HepG2 (cell line): ENCODE measurements around the gene PCLO. TPM values are rescaled to one million over a fixed set of nuclear protein-coding genes. Genes with fewer than 3 reads are reported as not detected.

ENCODE experiments used
- ATAC-seq: fragments of 200-7000 bp; cut with Tn5 transposase; 3 replicates; pipeline ENCODE4 v1.9.1; 2020; ENCODE audit warnings: mild to moderate bottlenecking, moderate library complexity
- BruUV-seq: library from RNA; stranded (reverse); fragments of 400-500 nt; replicated peaks from 2 replicates; lab custom pipeline; 2021; lab: Mats Ljungman, UMichigan
- CTCF ChIA-PET: fragments of 300-600 bp; formaldehyde crosslinking; extraction: SDS; loops from one replicate; lab custom pipeline; 2021; ENCODE audit warnings: low total read pairs, inconsistent platforms, low intra/inter-chr PET ratio; lab: Yijun Ruan, JAX
- POLR2A ChIA-PET: fragments of 350-600 bp; sonication (Branson Sonifier 250); formaldehyde crosslinking; loops from one replicate; lab custom pipeline; 2020; ENCODE audit warnings: antibody characterized with exemption, inconsistent platforms; lab: Yijun Ruan, JAX
- DNase-seq: peaks from one replicate; pipeline ENCODE4 v3.0.0-alpha.2; 2015; ENCODE audit warnings: low spot score
- FAIRE-seq: peaks from 3 replicates; lab custom pipeline; 2011; peaks lifted over from hg19 to GRCh38; lab: Jason Lieb, UNC
- H2AFZ ChIP-seq: one replicate; pipeline ENCODE4 v1.6.1; 2011; ENCODE audit warnings: low read length, inconsistent platforms
- H3K27ac ChIP-seq: fragments of 300-600 bp; 3 replicates; pipeline ENCODE4 v1.8.0; 2011; ENCODE audit warnings: mixed run types, mild to moderate bottlenecking, mixed read lengths, low read length, inconsistent platforms; ENCODE audit not compliant: insufficient read depth; ENCODE audit errors: extremely low read length
- H3K27me3 ChIP-seq, 2 experiments: fragments of 200-600 bp in 1 of 2; 2 replicates in 1 of 2; 3 replicates in 1 of 2; pipeline versions ENCODE4 v1.6.0 to v1.8.0; 2011; ENCODE audit warnings: low read length in 2 of 2, mild to moderate bottlenecking in 2 of 2, moderate library complexity in 2 of 2, inconsistent platforms in 1 of 2; ENCODE audit not compliant: insufficient read depth in 2 of 2, control insufficient read depth in 1 of 2
- H3K36me3 ChIP-seq, 2 experiments: fragments of 200-600 bp in 1 of 2; replicated peaks in 1 of 2; 2 replicates in 1 of 2; 3 replicates in 1 of 2; pipeline versions ENCODE4 v1.5.1 to v1.8.0; 2011; ENCODE audit warnings: low read length in 2 of 2, inconsistent platforms in 1 of 2; ENCODE audit not compliant: insufficient read depth in 2 of 2, control insufficient read depth in 1 of 2
- H3K4me1 ChIP-seq: 2 replicates; pipeline ENCODE4 v1.5.1; 2012; ENCODE audit warnings: low read length, inconsistent platforms; ENCODE audit not compliant: insufficient read depth
- H3K4me2 ChIP-seq: 2 replicates; pipeline ENCODE4 v1.6.0; 2011; ENCODE audit warnings: low read depth, low read length, inconsistent platforms
- H3K4me3 ChIP-seq, 3 experiments: fragments of 200-600 bp in 1 of 3; sonication (generic), shearing (Covaris generic) in 1 of 3; replicated peaks in 1 of 3; 2 replicates each; pipeline ENCODE4 v1.5.1; 2011 to 2016; ENCODE audit warnings: low read length in 3 of 3, inconsistent platforms in 2 of 3, low read depth in 2 of 3, mild to moderate bottlenecking in 2 of 3, control low read depth in 1 of 3, mixed read lengths in 1 of 3; ENCODE audit not compliant: insufficient read depth in 1 of 3
- H3K79me2 ChIP-seq: one replicate; pipeline ENCODE4 v1.6.1; 2011; ENCODE audit warnings: low read length, inconsistent platforms; ENCODE audit not compliant: insufficient read depth
- H3K9ac ChIP-seq: 2 replicates; pipeline ENCODE4 v1.6.0; 2011; ENCODE audit warnings: mild to moderate bottlenecking, low read depth, low read length, inconsistent platforms; ENCODE audit not compliant: insufficient read depth
- H3K9me3 ChIP-seq: 2 replicates; pipeline ENCODE4 v1.5.1; 2012; ENCODE audit warnings: mild to moderate bottlenecking, low read length
- H4K20me1 ChIP-seq: 2 replicates; pipeline ENCODE4 v1.6.0; 2011; ENCODE audit warnings: inconsistent platforms, mild to moderate bottlenecking, low read length, moderate library complexity; ENCODE audit not compliant: insufficient read depth
- MTA1 ChIP-seq: sonication (generic); formaldehyde crosslinking; IDR thresholded peaks from 2 replicates; pipeline ENCODE4 v1.4.0; 2020; ENCODE audit warnings: missing genetic modification reagents, mild to moderate bottlenecking, borderline replicate concordance
- NFE2L2 ChIP-seq: fragments of 150-350 bp; IDR thresholded peaks from 2 replicates; pipeline ENCODE4 v1.6.1; 2014; ENCODE audit warnings: low read length
- NFYC ChIP-seq: IDR thresholded peaks from 2 replicates; pipeline ENCODE4 v1.6.1; 2016; ENCODE audit warnings: missing genetic modification reagents, missing compliant biosample characterization
- NR1H2 ChIP-seq: sonication (generic); formaldehyde crosslinking; IDR thresholded peaks from 2 replicates; pipeline ENCODE4 v1.8.1; 2022; ENCODE audit warnings: low read depth, missing genetic modification reagents, borderline replicate concordance
- REPIN1 ChIP-seq: sonication (generic); formaldehyde crosslinking; IDR thresholded peaks from 2 replicates; pipeline ENCODE4 v1.8.0; 2022; ENCODE audit warnings: missing genetic modification reagents, low read depth, mild to moderate bottlenecking, borderline replicate concordance
- RFX5 ChIP-seq: IDR thresholded peaks from 2 replicates; pipeline ENCODE4 v1.6.1; 2011; ENCODE audit warnings: low read depth, low read length, improper control_type of control experiment
- RNF2 ChIP-seq: fragments of 450-650 bp; conservative IDR thresholded peaks from 2 replicates; pipeline ENCODE4 v1.6.1; 2016; ENCODE audit warnings: low read depth
- SATB2 ChIP-seq: sonication (generic); formaldehyde crosslinking; IDR thresholded peaks from 2 replicates; pipeline ENCODE4 v1.5.0; 2020; ENCODE audit warnings: missing genetic modification reagents
- ZC3H4 ChIP-seq: sonication (generic); formaldehyde crosslinking; IDR thresholded peaks from 2 replicates; pipeline ENCODE4 v1.4.0; 2020; ENCODE audit warnings: missing genetic modification reagents, borderline replicate concordance
- ZNF10 ChIP-seq: sonication (generic); formaldehyde crosslinking; IDR thresholded peaks from 2 replicates; pipeline ENCODE4 v1.4.0; 2020; ENCODE audit warnings: mild to moderate bottlenecking, low read depth, missing genetic modification reagents, borderline replicate concordance
- ZNF333 ChIP-seq: sonication (generic); formaldehyde crosslinking; IDR thresholded peaks from 2 replicates; pipeline ENCODE4 v1.4.0; 2020; ENCODE audit warnings: mild to moderate bottlenecking, missing genetic modification reagents, borderline replicate concordance
- ZNF510 ChIP-seq: sonication (generic); formaldehyde crosslinking; IDR thresholded peaks from 2 replicates; pipeline ENCODE4 v1.4.0; 2020; ENCODE audit warnings: low read depth, mild to moderate bottlenecking, missing genetic modification reagents
- ZNF775 ChIP-seq: sonication (generic); formaldehyde crosslinking; IDR thresholded peaks from 2 replicates; pipeline ENCODE4 v1.4.0; 2020; ENCODE audit warnings: missing genetic modification reagents, mild to moderate bottlenecking, moderate library complexity, borderline replicate concordance
- WGBS: methylation state at CpG from one replicate; pipeline ENCODE4 v1.1.6; 2017; ENCODE audit warnings: low lambda C conversion rate; 5-methylcytosine and 5-hydroxymethylcytosine counted together
- in situ Hi-C: cut with HindIII; loops from 2 replicates; pipeline ENCODE4 v1.10.0; 2017; ENCODE audit warnings: low pct_unique_long_range_greater_than_20kb; ENCODE audit not compliant: extremely low pct_ligation_motif_present
- intact Hi-C: fragments of 100-400 bp; cut with micrococcal nuclease; formaldehyde crosslinking; loops from one replicate; pipeline ENCODE4 v1.10.0; 2022; ENCODE audit not compliant: unreplicated experiment
- polyA plus RNA-seq, 8 experiments: library from polyadenylated mRNA; depleted of rRNA in 3 of 8; stranded (reverse) in 7 of 8; unstranded in 1 of 8; fragments of >200 nt; fragmentation: Illumina TruSeq in 4 of 8; extraction: Trizol in 4 of 8; gene quantifications; 2 replicates each; pipeline versions ENCODE4 v1.2.1 to v1.2.3, GENCODE V29; 2011 to 2016; ENCODE audit warnings: low read depth in 4 of 8, missing spikeins in 1 of 8, mixed read lengths in 1 of 8; ENCODE audit not compliant: insufficient read depth in 1 of 8
- total RNA-seq, 5 experiments: library from RNA; depleted of rRNA; stranded (reverse); fragments of >200 nt; fragmentation: Illumina TruSeq; extraction: Trizol; gene quantifications; 2 replicates each; pipeline ENCODE4 v1.2.3, GENCODE V29; 2016; ENCODE audit warnings: low read depth in 1 of 5
- TF ChIP-seq, protein P1 (sequence below): sonication (generic); formaldehyde crosslinking; IDR thresholded peaks from 2 replicates; pipeline ENCODE4 v1.8.1; 2023; ENCODE audit warnings: mild to moderate bottlenecking, inconsistent platforms, moderate library complexity, missing genetic modification reagents, borderline replicate concordance
- TF ChIP-seq, protein P2 (sequence below): sonication (generic); formaldehyde crosslinking; IDR thresholded peaks from 2 replicates; pipeline ENCODE4 v1.8.0; 2023; ENCODE audit warnings: mild to moderate bottlenecking, missing genetic modification reagents
- TF ChIP-seq, protein P3 (sequence below): IDR thresholded peaks from 2 replicates; pipeline ENCODE4 v1.6.1; 2016; ENCODE audit warnings: mild to moderate bottlenecking, missing biosample characterization, missing genetic modification reagents
- TF ChIP-seq, protein P4 (sequence below): sonication (generic); formaldehyde crosslinking; IDR thresholded peaks from 2 replicates; pipeline ENCODE4 v1.5.0; 2020; ENCODE audit warnings: mild to moderate bottlenecking, missing genetic modification reagents

PCLO gene
- total and polyA plus RNA-seq, 2 of the 13 experiments (the other 11 are each of a cell fraction or from before 2014, with no cell fraction given) = 0.07 to 0.29 TPM

DNA sequence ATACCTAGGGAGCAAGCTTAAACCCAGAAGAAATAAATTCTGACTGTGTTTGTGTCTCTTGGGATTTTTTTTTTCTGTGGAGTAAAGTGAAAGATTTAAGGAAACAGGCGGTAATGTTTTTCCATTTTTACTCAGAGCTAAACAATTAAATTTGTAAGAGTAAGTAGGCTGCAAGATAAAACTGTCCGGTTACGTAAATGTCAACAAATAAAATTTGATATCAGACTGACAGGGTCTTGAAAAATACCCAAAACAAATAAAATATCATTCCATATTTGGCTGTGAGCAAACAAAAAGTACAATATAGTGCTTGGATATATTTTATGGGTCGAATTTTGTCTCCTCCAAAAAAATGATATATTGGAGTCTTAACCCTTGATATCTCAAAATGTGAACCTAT, 217.6 kb downstream of the PCLO start:
- TF ChIP-seq ZNF333 (no peak), ZNF510 (no peak), RFX5 (no peak), ZC3H4 (CRISPR knock-in tag) (no peak), NFE2L2 (no peak), SATB2 (CRISPR knock-in tag) (no peak), NFYC (CRISPR knock-in tag) (no peak), NR1H2 (CRISPR knock-in tag) (no peak), RNF2 (no peak), ZNF775 (no peak), REPIN1 (CRISPR knock-in tag) (no peak), ZNF10 (no peak), MTA1 (CRISPR knock-in tag) (no peak)
- TF ChIP-seq, protein P1, sequence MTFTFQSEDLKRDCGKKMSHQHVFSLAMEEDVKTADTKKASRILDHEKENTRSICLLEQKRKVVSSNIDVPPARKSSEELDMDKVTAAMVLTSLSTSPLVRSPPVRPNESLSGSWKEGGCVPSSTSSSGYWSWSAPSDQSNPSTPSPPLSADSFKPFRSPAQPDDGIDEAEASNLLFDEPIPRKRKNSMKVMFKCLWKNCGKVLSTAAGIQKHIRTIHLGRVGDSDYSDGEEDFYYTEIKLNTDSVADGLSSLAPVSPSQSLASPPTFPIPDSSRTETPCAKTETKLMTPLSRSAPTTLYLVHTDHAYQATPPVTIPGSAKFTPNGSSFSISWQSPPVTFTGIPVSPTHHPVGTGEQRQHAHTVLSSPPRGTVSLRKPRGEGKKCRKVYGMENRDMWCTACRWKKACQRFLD = no peak
- TF ChIP-seq, protein P2, sequence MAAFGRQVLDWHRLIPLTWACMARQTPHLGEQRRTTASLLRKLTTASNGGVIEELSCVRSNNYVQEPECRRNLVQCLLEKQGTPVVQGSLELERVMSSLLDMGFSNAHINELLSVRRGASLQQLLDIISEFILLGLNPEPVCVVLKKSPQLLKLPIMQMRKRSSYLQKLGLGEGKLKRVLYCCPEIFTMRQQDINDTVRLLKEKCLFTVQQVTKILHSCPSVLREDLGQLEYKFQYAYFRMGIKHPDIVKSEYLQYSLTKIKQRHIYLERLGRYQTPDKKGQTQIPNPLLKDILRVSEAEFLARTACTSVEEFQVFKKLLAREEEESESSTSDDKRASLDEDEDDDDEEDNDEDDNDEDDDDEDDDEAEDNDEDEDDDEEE (CRISPR knock-in tag) = no peak
- TF ChIP-seq, protein P3, sequence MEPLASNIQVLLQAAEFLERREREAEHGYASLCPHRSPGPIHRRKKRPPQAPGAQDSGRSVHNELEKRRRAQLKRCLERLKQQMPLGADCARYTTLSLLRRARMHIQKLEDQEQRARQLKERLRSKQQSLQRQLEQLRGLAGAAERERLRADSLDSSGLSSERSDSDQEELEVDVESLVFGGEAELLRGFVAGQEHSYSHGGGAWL (CRISPR knock-in tag) = no peak
- TF ChIP-seq, protein P4, sequence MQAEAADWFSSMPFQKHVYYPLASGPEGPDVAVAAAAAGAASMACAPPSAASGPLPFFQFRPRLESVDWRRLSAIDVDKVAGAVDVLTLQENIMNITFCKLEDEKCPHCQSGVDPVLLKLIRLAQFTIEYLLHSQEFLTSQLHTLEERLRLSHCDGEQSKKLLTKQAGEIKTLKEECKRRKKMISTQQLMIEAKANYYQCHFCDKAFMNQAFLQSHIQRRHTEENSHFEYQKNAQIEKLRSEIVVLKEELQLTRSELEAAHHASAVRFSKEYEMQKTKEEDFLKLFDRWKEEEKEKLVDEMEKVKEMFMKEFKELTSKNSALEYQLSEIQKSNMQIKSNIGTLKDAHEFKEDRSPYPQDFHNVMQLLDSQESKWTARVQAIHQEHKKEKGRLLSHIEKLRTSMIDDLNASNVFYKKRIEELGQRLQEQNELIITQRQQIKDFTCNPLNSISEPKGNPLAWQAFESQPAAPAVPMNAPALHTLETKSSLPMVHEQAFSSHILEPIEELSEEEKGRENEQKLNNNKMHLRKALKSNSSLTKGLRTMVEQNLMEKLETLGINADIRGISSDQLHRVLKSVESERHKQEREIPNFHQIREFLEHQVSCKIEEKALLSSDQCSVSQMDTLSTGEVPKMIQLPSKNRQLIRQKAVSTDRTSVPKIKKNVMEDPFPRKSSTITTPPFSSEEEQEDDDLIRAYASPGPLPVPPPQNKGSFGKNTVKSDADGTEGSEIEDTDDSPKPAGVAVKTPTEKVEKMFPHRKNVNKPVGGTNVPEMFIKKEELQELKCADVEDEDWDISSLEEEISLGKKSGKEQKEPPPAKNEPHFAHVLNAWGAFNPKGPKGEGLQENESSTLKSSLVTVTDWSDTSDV = no peak
- H3K27ac ChIP-seq = no peak overlapping the region

More for the DNA sequence above, 217.6 kb downstream of the PCLO start:
- Histone ChIP-seq H2AFZ (no peak overlapping the region), H3K9me3 (no peaks in the 10 kb centered on the region), H3K36me3 (no peaks in the 10 kb centered on the region), H3K27me3 (no peaks in the 10 kb centered on the region), H4K20me1 (no peaks in the 10 kb centered on the region), H3K4me1 (no peaks in the 10 kb centered on the region), H3K79me2 (no peaks in the 10 kb centered on the region), H3K9ac (no peak overlapping the region), H3K4me3 (no peak overlapping the region), H3K4me2 (no peak overlapping the region)
- intact Hi-C loops = no loop called here
- ChIA-PET CTCF (no interaction called here), POLR2A (no interaction called here)
- no peak for ATAC-seq
- no TSS peak for BruUV-seq
- 4% methylated on average over 4 of the region's 4 CpGs for WGBS
- no peak for DNase-seq
- no peak for FAIRE-seq
- in situ Hi-C loops = no loop called here
